BLaER1 treated with 17β-estradiol and CSF1 and Interleukin-3, amounts not matched to agents 10 nM and 100 nM (cell line): ENCODE data around the gene SFMBT2.

Experiments used
- H3K27ac ChIP-seq, 11 experiments: shearing (Covaris generic); formaldehyde crosslinking; 2 replicates each; pipeline ENCODE4 v1.8.1; 2022
- H3K27me3 ChIP-seq, 11 experiments: shearing (Covaris generic); formaldehyde crosslinking; 2 replicates each; pipeline ENCODE4 v1.8.1; 2022
- H3K36me3 ChIP-seq, 11 experiments: shearing (Covaris generic); formaldehyde crosslinking; 2 replicates each; pipeline ENCODE4 v1.8.1; 2022
- H3K4me1 ChIP-seq, 10 experiments: shearing (Covaris generic); formaldehyde crosslinking; 2 replicates each; pipeline ENCODE4 v1.8.1; 2022
- H3K4me2 ChIP-seq, 11 experiments: shearing (Covaris generic); formaldehyde crosslinking; 2 replicates each; pipeline ENCODE4 v1.8.1; 2022
- H3K4me3 ChIP-seq, 10 experiments: shearing (Covaris generic); formaldehyde crosslinking; 2 replicates each; pipeline ENCODE4 v1.8.1; 2022
- H3K9ac ChIP-seq, 11 experiments: shearing (Covaris generic); formaldehyde crosslinking; 2 replicates each; pipeline ENCODE4 v1.8.1; 2022
- H3K9me3 ChIP-seq, 11 experiments: shearing (Covaris generic); formaldehyde crosslinking; replicated peaks in 1 of 11; 2 replicates each; pipeline ENCODE4 v1.8.1; 2022
- H4K20me1 ChIP-seq, 11 experiments: shearing (Covaris generic); formaldehyde crosslinking; 2 replicates each; pipeline ENCODE4 v1.8.1; 2022
- Cebpa-rat ChIP-seq, 11 experiments: shearing (Covaris generic); IDR thresholded peaks; 2 replicates each; pipeline ENCODE4 v1.8.1; 2022

The SFMBT2 gene

DNA sequence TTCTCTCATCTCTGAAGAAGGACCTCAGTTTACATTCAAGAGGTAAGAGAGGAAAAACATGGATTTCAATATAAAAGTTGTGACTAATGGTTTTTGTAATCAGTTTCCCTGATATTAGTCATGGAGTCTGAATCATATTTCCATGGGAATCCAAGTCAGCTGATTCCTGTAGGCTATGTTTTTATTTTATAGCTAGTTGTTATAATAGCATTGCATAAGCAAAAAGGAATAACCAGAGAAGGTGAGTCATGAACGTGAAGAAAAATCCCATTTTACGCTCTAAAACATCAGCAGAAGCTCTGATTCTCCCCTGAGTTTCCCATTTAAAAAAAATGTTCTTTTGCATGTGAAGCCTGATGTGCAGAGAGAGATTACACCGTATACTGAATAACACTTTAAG, 299.3 kb downstream of the SFMBT2 start:
- no peak overlapping the region for H3K27ac ChIP-seq
- no peaks in the 10 kb centered on the region for H4K20me1 ChIP-seq
- 0 out of 20 replicates have a peak, but pooled peaks cover 0 to 4% (median 0%) of the 10 kb centered on the region in 10 experiments for H3K4me1 ChIP-seq
- H3K4me2 ChIP-seq = no peak overlapping the region
- H3K36me3 ChIP-seq = peaks cover 0 to 5% (median 0%) of the 10 kb centered on the region in 11 experiments; a peak in 1 of 22 replicates
- no peaks in the 10 kb centered on the region for H3K27me3 ChIP-seq
- H3K4me3 ChIP-seq = no peak overlapping the region
- H3K9me3 ChIP-seq = peaks cover 22 to 54% (median 42%) of the 10 kb centered on the region in 11 experiments
- H3K9ac ChIP-seq = no peak overlapping the region
- TF ChIP-seq Cebpa-rat (IDR thresholded peaks at IDR 0.05) = no peak

DNA sequence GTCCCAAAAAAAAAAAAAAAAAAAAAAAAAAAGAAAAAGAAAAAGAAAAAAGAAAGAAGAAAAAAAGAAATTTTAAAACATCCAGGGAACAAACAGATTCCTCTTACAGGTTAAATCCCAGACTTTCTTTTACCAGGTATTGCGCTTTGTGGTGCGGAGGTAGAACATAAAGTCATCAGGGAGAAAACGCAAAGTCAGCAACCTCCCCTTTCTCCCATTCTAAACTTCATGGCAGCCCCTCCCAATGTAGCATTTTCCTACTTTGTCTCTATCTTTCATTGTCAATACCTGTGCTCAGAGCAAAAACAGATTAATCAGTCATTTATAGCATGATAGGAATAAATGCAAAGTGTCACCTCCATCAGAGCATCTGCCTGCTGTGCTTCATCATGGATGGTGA, 299.7 kb downstream of the SFMBT2 start:
- H3K36me3 ChIP-seq = peaks cover 0 to 5% (median 0%) of the 10 kb centered on the region in 11 experiments; a peak in 1 of 22 replicates
- no peak overlapping the region for H3K4me2 ChIP-seq
- peaks cover 22 to 54% (median 42%) of the 10 kb centered on the region in 11 experiments for H3K9me3 ChIP-seq
- H3K4me1 ChIP-seq = peaks cover 0 to 6% (median 2%) of the 10 kb centered on the region in 10 experiments; a peak in 12 of 20 replicates
- H4K20me1 ChIP-seq = no peaks in the 10 kb centered on the region
- no peak overlapping the region for H3K4me3 ChIP-seq
- H3K9ac ChIP-seq = no peak overlapping the region
- H3K27ac ChIP-seq = no peak overlapping the region
- no peaks in the 10 kb centered on the region for H3K27me3 ChIP-seq
- no peak for TF ChIP-seq Cebpa-rat (IDR thresholded peaks at IDR 0.05)
